OCI-LY7 (cell line): ENCODE measurements around the gene EPHA8. TPM values are rescaled to one million over a fixed set of nuclear protein-coding genes. Genes with fewer than 3 reads are reported as not detected.

Source experiments
- BruUV-seq: library from RNA; stranded (reverse); fragments of 400-500 nt; replicated peaks from 2 replicates; lab custom pipeline; 2021; lab: Mats Ljungman, UMichigan
- CTCF ChIA-PET: fragments of 300-600 bp; sonication (Branson Sonifier 250); formaldehyde crosslinking; loops from one replicate; lab custom pipeline; 2022; ENCODE audit warnings: antibody characterized with exemption; ENCODE audit not compliant: unreplicated experiment; lab: Charles Lee
- POLR2A ChIA-PET: fragments of 300-600 bp; sonication (Branson Sonifier 250); formaldehyde crosslinking; loops from one replicate; lab custom pipeline; 2022; ENCODE audit warnings: antibody characterized with exemption; lab: Charles Lee
- DNase-seq: peaks from one replicate; pipeline ENCODE4 v3.0.0-alpha.2; 2015; ENCODE audit warnings: low spot score
- H2AFZ ChIP-seq: fragments of 200-600 bp; sonication (generic), shearing (Covaris generic); 2 replicates; pipeline ENCODE4 v1.6.1; 2014; ENCODE audit warnings: mild to moderate bottlenecking, antibody characterized with exemption, low read length, moderate library complexity
- H3K27ac ChIP-seq: fragments of 200-600 bp; sonication (generic); 2 replicates; pipeline ENCODE4 v1.5.1; 2014; ENCODE audit warnings: mixed run types, low read depth, mild to moderate bottlenecking, moderate library complexity, low read length, inconsistent platforms; ENCODE audit not compliant: poor library complexity, severe bottlenecking
- H3K36me3 ChIP-seq: fragments of 200-600 bp; sonication (generic); 2 replicates; pipeline ENCODE4 v1.6.1; 2014; ENCODE audit warnings: mild to moderate bottlenecking, antibody characterized with exemption, low read length, moderate library complexity, mixed read lengths; ENCODE audit not compliant: insufficient read depth
- H3K4me1 ChIP-seq: fragments of 200-600 bp; sonication (generic); 2 replicates; pipeline ENCODE4 v1.5.1; 2014; ENCODE audit warnings: mild to moderate bottlenecking, low read length; ENCODE audit not compliant: insufficient read depth, poor library complexity, severe bottlenecking
- H3K4me2 ChIP-seq: fragments of 200-600 bp; sonication (generic); 2 replicates; pipeline ENCODE4 v1.6.1; 2014; ENCODE audit warnings: mild to moderate bottlenecking, low read length
- H3K4me3 ChIP-seq: fragments of 200-600 bp; sonication (generic); 2 replicates; pipeline ENCODE4 v1.5.1; 2014; ENCODE audit warnings: mild to moderate bottlenecking, low read depth, low read length; ENCODE audit not compliant: poor library complexity, severe bottlenecking
- H3K79me2 ChIP-seq: fragments of 200-600 bp; sonication (generic); 2 replicates; pipeline ENCODE4 v1.6.1; 2016; ENCODE audit warnings: low read depth, mild to moderate bottlenecking, low read length, moderate library complexity, mixed read lengths; ENCODE audit not compliant: insufficient read depth
- H3K9me2 ChIP-seq: fragments of 200-600 bp; sonication (generic); 2 replicates; pipeline ENCODE4 v1.6.1; 2016; ENCODE audit warnings: mild to moderate bottlenecking, low read length, mixed read lengths; ENCODE audit not compliant: insufficient read depth
- H3K9me3 ChIP-seq: fragments of 200-600 bp; sonication (generic); 2 replicates; pipeline ENCODE4 v1.6.1; 2014; ENCODE audit warnings: mild to moderate bottlenecking, mixed run types, low read length, mixed read lengths
- H4K20me1 ChIP-seq: fragments of 200-600 bp; sonication (generic); 2 replicates; pipeline ENCODE4 v1.6.1; 2014; ENCODE audit warnings: mild to moderate bottlenecking, antibody characterized with exemption, low read length, moderate library complexity, mixed read lengths; ENCODE audit not compliant: insufficient read depth
- EZH2phosphoT487 ChIP-seq: fragments of 200-600 bp; sonication (generic); IDR thresholded peaks from 2 replicates; pipeline ENCODE4 v1.6.1; 2018; ENCODE audit warnings: low read depth, borderline replicate concordance, mild to moderate bottlenecking, mixed run types, antibody characterized with exemption, low read length, moderate library complexity, mixed read lengths
- intact Hi-C: fragments of 100-400 bp; cut with micrococcal nuclease; formaldehyde crosslinking; loops from one replicate; pipeline ENCODE4 v1.10.0; 2022; ENCODE audit not compliant: unreplicated experiment
- total RNA-seq, 2 experiments: library from RNA; depleted of rRNA in 1 of 2; stranded (reverse); fragments of >200 nt in 1 of 2; shearing (Covaris generic) in 1 of 2; gene quantifications; 2 replicates each; pipeline ENCODE4 v1.2.3, GENCODE V29; 2014 to 2022
- TF ChIP-seq, protein P1 (sequence below): fragments of 200-600 bp; sonication (generic); conservative IDR thresholded peaks from 2 replicates; pipeline ENCODE4 v1.5.1; 2014; ENCODE audit warnings: mild to moderate bottlenecking, antibody characterized with exemption, low read length, moderate library complexity, mixed read lengths

EPHA8 gene
- total RNA-seq, 2 experiments from 2014 or later: not detected

DNA sequence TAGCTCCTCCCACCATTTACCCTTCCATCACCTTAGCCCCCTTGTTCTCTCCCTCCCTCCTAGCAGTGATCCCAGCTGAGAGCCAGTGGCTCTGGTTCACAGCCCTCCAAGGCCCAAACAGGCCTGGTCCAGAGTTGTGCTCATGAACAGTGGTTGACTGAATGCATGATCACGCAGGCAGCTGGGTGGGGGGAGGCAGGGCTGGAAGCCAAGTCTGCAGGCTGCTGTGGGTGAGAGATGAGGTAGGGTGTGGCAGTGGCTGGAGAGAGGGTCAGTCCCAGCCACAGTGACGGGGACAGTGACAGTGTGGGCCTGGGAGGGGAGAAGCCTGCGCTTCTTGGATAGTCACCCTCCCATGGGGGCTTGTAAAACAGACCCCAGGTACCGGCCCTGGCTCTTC is 22.2 kb downstream of the EPHA8 start:
- Histone ChIP-seq H4K20me1 (no peaks in the 10 kb centered on the region), H3K79me2 (no peaks in the 10 kb centered on the region), H2AFZ (no peak overlapping the region), H3K4me3 (no peak overlapping the region), H3K27ac (no peak overlapping the region), H3K4me1 (no peaks in the 10 kb centered on the region), H3K9me3 (no peaks in the 10 kb centered on the region), H3K36me3 (no peaks in the 10 kb centered on the region), H3K9me2 (no peaks in the 10 kb centered on the region), H3K4me2 (no peak overlapping the region)
- ChIA-PET POLR2A (interaction anchor here (0.6 kb wide), 2 partner anchors 54 to 390 kb away, joined by 3 to 9 read pairs; no protein-coding TSS in a partner anchor), CTCF (no interaction called here)
- no peak for DNase-seq
- intact Hi-C loops: no loop called here
- TF ChIP-seq, protein P1, sequence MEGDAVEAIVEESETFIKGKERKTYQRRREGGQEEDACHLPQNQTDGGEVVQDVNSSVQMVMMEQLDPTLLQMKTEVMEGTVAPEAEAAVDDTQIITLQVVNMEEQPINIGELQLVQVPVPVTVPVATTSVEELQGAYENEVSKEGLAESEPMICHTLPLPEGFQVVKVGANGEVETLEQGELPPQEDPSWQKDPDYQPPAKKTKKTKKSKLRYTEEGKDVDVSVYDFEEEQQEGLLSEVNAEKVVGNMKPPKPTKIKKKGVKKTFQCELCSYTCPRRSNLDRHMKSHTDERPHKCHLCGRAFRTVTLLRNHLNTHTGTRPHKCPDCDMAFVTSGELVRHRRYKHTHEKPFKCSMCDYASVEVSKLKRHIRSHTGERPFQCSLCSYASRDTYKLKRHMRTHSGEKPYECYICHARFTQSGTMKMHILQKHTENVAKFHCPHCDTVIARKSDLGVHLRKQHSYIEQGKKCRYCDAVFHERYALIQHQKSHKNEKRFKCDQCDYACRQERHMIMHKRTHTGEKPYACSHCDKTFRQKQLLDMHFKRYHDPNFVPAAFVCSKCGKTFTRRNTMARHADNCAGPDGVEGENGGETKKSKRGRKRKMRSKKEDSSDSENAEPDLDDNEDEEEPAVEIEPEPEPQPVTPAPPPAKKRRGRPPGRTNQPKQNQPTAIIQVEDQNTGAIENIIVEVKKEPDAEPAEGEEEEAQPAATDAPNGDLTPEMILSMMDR: no peak
- TF ChIP-seq EZH2phosphoT487: no peak
- BruUV-seq: no TSS peak

DNA sequence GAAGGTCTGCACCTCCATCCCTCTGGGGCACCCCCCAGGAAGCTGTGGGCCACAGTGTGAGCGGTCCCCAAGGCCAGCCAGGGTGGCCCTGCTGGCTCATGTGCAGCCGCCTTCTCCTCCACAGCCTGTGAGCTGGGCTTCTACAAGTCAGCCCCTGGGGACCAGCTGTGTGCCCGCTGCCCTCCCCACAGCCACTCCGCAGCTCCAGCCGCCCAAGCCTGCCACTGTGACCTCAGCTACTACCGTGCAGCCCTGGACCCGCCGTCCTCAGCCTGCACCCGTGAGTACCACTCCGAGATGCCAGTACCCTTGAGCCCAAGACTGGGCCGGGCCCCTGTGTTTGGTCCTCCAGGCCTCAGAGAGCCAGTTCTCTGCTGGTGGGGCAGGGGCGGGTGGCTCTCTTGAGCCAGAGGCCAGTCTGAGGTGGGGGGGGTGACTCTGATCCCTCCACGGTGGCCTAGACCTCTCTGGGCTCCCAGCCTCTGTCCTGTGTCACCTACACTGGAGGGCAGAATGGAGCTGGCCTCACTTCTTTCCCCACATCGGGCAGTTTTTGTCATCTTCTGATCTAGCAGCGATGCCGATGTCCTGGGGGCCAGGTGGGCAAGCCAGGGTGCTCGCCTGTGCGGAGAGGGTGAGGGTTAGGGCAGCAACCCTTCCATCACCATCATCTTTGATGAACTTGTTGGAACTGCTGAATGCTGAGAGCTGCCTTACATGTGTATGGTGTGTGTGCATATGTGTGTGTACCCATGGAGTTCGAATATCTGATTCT is 23.3 kb downstream of the EPHA8 start:
- TF ChIP-seq EZH2phosphoT487: no peak
- TF ChIP-seq, protein P1: no peak
- Histone ChIP-seq H3K4me2 (no peak overlapping the region), H3K27ac (no peak overlapping the region), H3K4me1 (no peaks in the 10 kb centered on the region), H3K9me2 (no peaks in the 10 kb centered on the region), H4K20me1 (no peaks in the 10 kb centered on the region), H3K79me2 (no peaks in the 10 kb centered on the region), H2AFZ (no peak overlapping the region), H3K36me3 (no peaks in the 10 kb centered on the region), H3K9me3 (no peaks in the 10 kb centered on the region), H3K4me3 (no peak overlapping the region)
- POLR2A ChIA-PET: no interaction called here
- intact Hi-C loops: no loop called here
- no TSS peak for BruUV-seq
- CTCF ChIA-PET: no interaction called here
- DNase-seq: no peak

DNA sequence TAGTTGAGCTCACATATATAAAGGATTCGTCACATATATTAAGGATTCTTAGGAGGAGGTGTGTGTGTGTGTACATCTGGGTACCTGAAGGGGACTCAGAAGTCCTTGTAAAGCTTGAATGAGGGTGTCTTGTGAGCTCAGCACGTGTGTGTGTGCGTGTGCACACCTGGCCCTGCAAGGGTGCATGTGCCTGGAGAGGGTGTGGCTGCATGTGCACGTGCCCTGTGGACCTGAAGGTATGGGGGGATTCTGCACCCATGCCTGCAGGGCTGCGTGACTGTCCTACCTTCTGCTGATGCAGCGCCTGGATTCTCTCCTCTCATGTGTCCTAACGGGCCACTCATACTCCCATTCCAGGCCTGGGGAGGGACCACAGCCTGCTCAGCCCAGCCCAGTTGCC is 24.0 kb downstream of the EPHA8 start:
- intact Hi-C loops: no loop called here
- Histone ChIP-seq H3K4me1 (no peaks in the 10 kb centered on the region), H3K4me2 (no peak overlapping the region), H3K36me3 (no peaks in the 10 kb centered on the region), H3K27ac (no peak overlapping the region), H2AFZ (no peak overlapping the region), H3K4me3 (no peak overlapping the region), H3K9me3 (no peaks in the 10 kb centered on the region), H3K9me2 (no peaks in the 10 kb centered on the region), H4K20me1 (no peaks in the 10 kb centered on the region), H3K79me2 (no peaks in the 10 kb centered on the region)
- CTCF ChIA-PET: no interaction called here
- no TSS peak for BruUV-seq
- POLR2A ChIA-PET: no interaction called here
- DNase-seq: no peak
- TF ChIP-seq, protein P1: no peak
- TF ChIP-seq EZH2phosphoT487: no peak
